Measurements from ENCODE around the gene ISY1. TPM values are rescaled to one million over a fixed set of nuclear protein-coding genes. Genes with fewer than 3 reads are reported as not detected.

The ISY1 gene
- total RNA-seq, 1 experiment from 2014 or later: 35.6 TPM

GRCh38 chr3:129105862-129106261, 55.0 kb downstream of the ISY1 start:
- no peak for TF ChIP-seq CTCF (IDR thresholded peaks at IDR 0.05; ENCODE audit: insufficient read depth in 1 of 2, low read depth in 1 of 2, low read length in 1 of 2, severe bottlenecking in 1 of 2, unreplicated experiment in 1 of 2)
- Mint-ChIP-seq H3K4me1 (ENCODE audit: low read depth, unreplicated experiment) (no peaks in the 10 kb centered on the region), H3K27me3 (ENCODE audit: insufficient read depth, unreplicated experiment) (no peaks in the 10 kb centered on the region), H3K4me3 (ENCODE audit: unreplicated experiment) (no peak overlapping the region), H3K9me3 (ENCODE audit: unreplicated experiment) (no peaks in the 10 kb centered on the region), H3K27ac (ENCODE audit: unreplicated experiment) (no peak overlapping the region), H3K36me3 (ENCODE audit: insufficient read depth, unreplicated experiment) (peaks cover 7% of the 10 kb centered on the region)
- H3K4me1 ChIP-seq: no peaks in the 10 kb centered on the region
- no peaks in the 10 kb centered on the region for H3K9me3 ChIP-seq
- POLR2A ChIA-PET: no interaction called here
- no peaks in the 10 kb centered on the region for H3K27me3 ChIP-seq (replicated peaks; ENCODE audit: control insufficient read depth, insufficient read depth, low read length)
- intact Hi-C loops (cut with micrococcal nuclease; ENCODE audit: unreplicated experiment): loop anchor here (10.0 kb wide), 1 partner anchor 131 kb away; no protein-coding TSS in a partner anchor
- no peaks in the 10 kb centered on the region for H3K36me3 ChIP-seq (ENCODE audit: control insufficient read depth, insufficient read depth, low read length)
- DNase-seq: no peak
- H3K4me3 ChIP-seq (ENCODE audit: low read depth, low read length): no peak overlapping the region
- CTCF ChIA-PET: interaction anchor here (0.6 to 1.6 kb wide), 5 partner anchors 34 to 135 kb away, joined by 3 to 12 read pairs (median 4); no protein-coding TSS in a partner anchor
- no TSS peak for BruUV-seq (replicated peaks)

GRCh38 chr3:129104498-129105079, 56.3 kb downstream of the ISY1 start:
- no peak for DNase-seq
- Histone ChIP-seq H3K36me3 (ENCODE audit: control insufficient read depth, insufficient read depth, low read length) (no peaks in the 10 kb centered on the region), H3K4me1 (no peaks in the 10 kb centered on the region), H3K27me3 (replicated peaks; ENCODE audit: control insufficient read depth, insufficient read depth, low read length) (no peaks in the 10 kb centered on the region), H3K9me3 (no peaks in the 10 kb centered on the region), H3K4me3 (ENCODE audit: low read depth, low read length) (no peak overlapping the region)
- ChIA-PET CTCF (interaction anchor here (1.2 kb wide), 2 partner anchors 51 to 135 kb away, joined by 3 read pairs; no protein-coding TSS in a partner anchor), POLR2A (no interaction called here)
- Mint-ChIP-seq H3K4me3 (ENCODE audit: unreplicated experiment) (no peak overlapping the region), H3K27ac (ENCODE audit: unreplicated experiment) (no peak overlapping the region), H3K36me3 (ENCODE audit: insufficient read depth, unreplicated experiment) (no peaks in the 10 kb centered on the region), H3K9me3 (ENCODE audit: unreplicated experiment) (no peaks in the 10 kb centered on the region), H3K4me1 (ENCODE audit: low read depth, unreplicated experiment) (no peaks in the 10 kb centered on the region), H3K27me3 (ENCODE audit: insufficient read depth, unreplicated experiment) (no peaks in the 10 kb centered on the region)
- TF ChIP-seq CTCF (IDR thresholded peaks at IDR 0.05; ENCODE audit: insufficient read depth in 1 of 2, low read depth in 1 of 2, low read length in 1 of 2, severe bottlenecking in 1 of 2, unreplicated experiment in 1 of 2): no peak
- no TSS peak for BruUV-seq (replicated peaks)
- intact Hi-C loops (cut with micrococcal nuclease; ENCODE audit: unreplicated experiment): loop anchor here (10.0 kb wide), 1 partner anchor 130 kb away; no protein-coding TSS in a partner anchor

- Histone ChIP-seq H3K36me3 (ENCODE audit: control insufficient read depth, insufficient read depth, low read length) (no peaks in the 10 kb centered on the region), H3K4me3 (ENCODE audit: low read depth, low read length) (no peak overlapping the region), H3K9me3 (no peaks in the 10 kb centered on the region), H3K4me1 (no peaks in the 10 kb centered on the region), H3K27me3 (replicated peaks; ENCODE audit: control insufficient read depth, insufficient read depth, low read length) (no peaks in the 10 kb centered on the region)
- Mint-ChIP-seq H3K36me3 (ENCODE audit: insufficient read depth, unreplicated experiment) (no peaks in the 10 kb centered on the region), H3K4me1 (ENCODE audit: low read depth, unreplicated experiment) (no peaks in the 10 kb centered on the region), H3K27me3 (ENCODE audit: insufficient read depth, unreplicated experiment) (no peaks in the 10 kb centered on the region), H3K27ac (ENCODE audit: unreplicated experiment) (no peak overlapping the region), H3K4me3 (ENCODE audit: unreplicated experiment) (no peak overlapping the region), H3K9me3 (ENCODE audit: unreplicated experiment) (no peaks in the 10 kb centered on the region)
- DNase-seq: no peak
- TF ChIP-seq CTCF (IDR thresholded peaks at IDR 0.05; ENCODE audit: insufficient read depth in 1 of 2, low read depth in 1 of 2, low read length in 1 of 2, severe bottlenecking in 1 of 2, unreplicated experiment in 1 of 2): no peak
- ChIA-PET POLR2A (no interaction called here), CTCF (interaction anchor here (1.2 kb wide), 2 partner anchors 51 to 134 kb away, joined by 3 read pairs; no protein-coding TSS in a partner anchor)
- BruUV-seq (replicated peaks): no TSS peak
- intact Hi-C loops (cut with micrococcal nuclease; ENCODE audit: unreplicated experiment): loop anchor here (10.0 kb wide), 1 partner anchor 129 kb away; no protein-coding TSS in a partner anchor
Observed at GRCh38 chr3:129104051-129104450, 56.8 kb downstream of the ISY1 start.
